Measurements from ENCODE around the gene KCNMA1.

KCNMA1 gene

GRCh38 chr10:77240706-77241349 is 396.8 kb downstream of the KCNMA1 start:
- no peak for DNase-seq (ENCODE audit: low spot score)

- no peak for DNase-seq (ENCODE audit: low spot score)
These were observed 397.5 kb downstream of the KCNMA1 start for GRCh38 chr10:77240041-77240652.

- no peak for DNase-seq (ENCODE audit: low spot score)
These were observed 400.5 kb downstream of the KCNMA1 start for GRCh38 chr10:77237120-77237519.

- DNase-seq (ENCODE audit: low spot score): no peak
These were observed 400.9 kb downstream of the KCNMA1 start for GRCh38 chr10:77236700-77237099.

GRCh38 chr10:77236029-77236428 is 401.6 kb downstream of the KCNMA1 start:
- DNase-seq (ENCODE audit: low spot score): no peak

- no peak for DNase-seq (ENCODE audit: low spot score)
These were observed 403.0 kb downstream of the KCNMA1 start for GRCh38 chr10:77234599-77234998.

- no peak for DNase-seq (ENCODE audit: low spot score)
These were observed 404.1 kb downstream of the KCNMA1 start for GRCh38 chr10:77233466-77233865.

GRCh38 chr10:77231884-77232610 is 405.6 kb downstream of the KCNMA1 start:
- DNase-seq (ENCODE audit: low spot score): no peak

- DNase-seq (ENCODE audit: low spot score): no peak
These were observed 406.2 kb downstream of the KCNMA1 start for GRCh38 chr10:77231375-77231774.

GRCh38 chr10:77230194-77230593 is 407.4 kb downstream of the KCNMA1 start:
- DNase-seq (ENCODE audit: low spot score): no peak

- no peak for DNase-seq (ENCODE audit: low spot score)
These were observed 407.9 kb downstream of the KCNMA1 start for GRCh38 chr10:77229704-77230103.

GRCh38 chr10:77228559-77228958 is 409.0 kb downstream of the KCNMA1 start:
- DNase-seq (ENCODE audit: low spot score): no peak

GRCh38 chr10:77226853-77227565 is 410.6 kb downstream of the KCNMA1 start:
- DNase-seq (ENCODE audit: low spot score): no peak

GRCh38 chr10:77226452-77226851 is 411.2 kb downstream of the KCNMA1 start:
- no peak for DNase-seq (ENCODE audit: low spot score)

- no peak for DNase-seq (ENCODE audit: low spot score)
These were observed 411.6 kb downstream of the KCNMA1 start for GRCh38 chr10:77226020-77226419.

GRCh38 chr10:77223526-77224460 is 413.8 kb downstream of the KCNMA1 start:
- no peak for DNase-seq (ENCODE audit: low spot score)

- no peak for DNase-seq (ENCODE audit: low spot score)
These were observed 417.5 kb downstream of the KCNMA1 start for GRCh38 chr10:77220150-77220549.

GRCh38 chr10:77219046-77219445 is 418.6 kb downstream of the KCNMA1 start:
- no peak for DNase-seq (ENCODE audit: low spot score)

- DNase-seq (ENCODE audit: low spot score): no peak
These were observed 422.8 kb downstream of the KCNMA1 start for GRCh38 chr10:77214799-77215198.

GRCh38 chr10:77212632-77213031 is 425.0 kb downstream of the KCNMA1 start:
- DNase-seq (ENCODE audit: low spot score): no peak

- no peak for DNase-seq (ENCODE audit: low spot score)
These were observed 427.0 kb downstream of the KCNMA1 start for GRCh38 chr10:77210645-77211044.
